HG03108 (cell line): ENCODE measurements around the gene CD151.

Experiments
- ATAC-seq: cut with Tn5 transposase; IDR thresholded peaks from one replicate; pipeline ENCODE4 v1.9.1; 2021; ENCODE audit warnings: moderate library complexity; ENCODE audit not compliant: unreplicated experiment

Gene CD151

DNA sequence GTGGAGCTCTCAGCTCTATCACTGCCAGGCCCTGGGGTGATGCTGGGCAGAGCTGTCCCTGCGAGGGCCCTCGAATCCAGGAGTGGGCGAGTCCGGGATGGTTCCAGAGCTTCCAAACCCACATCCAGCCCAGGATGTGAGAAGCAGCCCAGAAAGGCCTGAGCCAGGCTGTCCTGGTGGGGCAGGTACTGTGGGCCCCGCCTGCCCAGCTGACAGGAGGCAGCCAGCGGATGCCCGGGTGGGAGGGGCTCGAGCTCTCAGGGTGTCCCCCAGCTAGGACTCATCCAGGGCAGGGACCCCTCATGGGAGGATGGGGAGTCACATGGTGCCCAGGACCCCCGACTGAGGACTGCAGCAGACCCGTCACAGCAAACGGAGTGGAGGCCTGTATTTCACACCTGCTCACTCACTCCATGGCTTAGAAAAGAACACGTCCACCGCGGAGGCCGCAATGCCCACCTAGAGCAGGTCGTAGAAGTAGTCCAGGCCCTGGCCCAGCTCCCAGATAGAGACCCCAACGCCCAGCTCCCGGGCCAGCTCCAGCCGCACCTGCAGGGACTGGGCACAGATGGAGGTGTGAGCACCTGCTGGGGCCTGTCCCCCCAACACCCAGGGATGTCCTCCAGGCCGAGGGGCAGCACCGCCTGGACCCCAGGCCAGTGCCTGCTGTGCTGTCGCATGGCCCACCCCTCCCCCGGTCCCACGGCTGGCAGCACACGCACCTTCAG, 36.8 kb downstream of the CD151 start:
- ATAC-seq = no peak

DNA sequence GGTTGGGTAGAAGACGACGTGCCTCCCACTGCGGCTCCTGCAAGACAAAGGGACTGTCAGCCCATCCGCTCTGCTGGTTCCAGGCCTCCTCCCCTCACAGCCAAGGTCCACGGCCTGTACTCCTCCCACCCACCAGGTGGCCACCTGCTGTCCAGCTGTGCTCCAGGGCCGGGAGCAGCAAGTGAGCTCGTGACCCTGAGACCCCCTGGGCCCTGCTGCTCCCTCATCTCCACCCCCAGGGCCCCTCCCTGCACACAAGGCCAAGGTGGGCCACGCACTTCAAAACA, 37.3 kb downstream of the CD151 start:
- ATAC-seq = no peak

DNA sequence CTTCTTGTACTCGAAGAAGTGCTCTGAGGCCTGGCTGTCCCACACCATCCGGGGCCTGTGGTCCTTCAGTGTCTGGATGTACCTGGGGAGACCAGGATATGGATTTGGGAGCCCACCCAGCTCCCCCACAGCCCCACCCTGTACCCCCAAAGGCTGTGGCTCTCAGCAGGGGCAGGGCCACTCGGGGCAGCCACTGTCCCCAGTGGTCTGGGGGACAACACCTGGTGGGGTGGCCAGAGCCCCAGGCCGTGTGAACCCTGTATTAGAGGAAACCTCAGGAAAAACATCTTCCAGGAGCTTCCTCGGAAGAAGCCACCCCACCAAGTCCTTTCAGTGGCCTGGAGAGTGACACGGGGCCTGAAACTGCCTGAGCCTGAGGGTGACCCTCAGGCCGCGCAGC, 37.7 kb downstream of the CD151 start:
- ATAC-seq = no peak

DNA sequence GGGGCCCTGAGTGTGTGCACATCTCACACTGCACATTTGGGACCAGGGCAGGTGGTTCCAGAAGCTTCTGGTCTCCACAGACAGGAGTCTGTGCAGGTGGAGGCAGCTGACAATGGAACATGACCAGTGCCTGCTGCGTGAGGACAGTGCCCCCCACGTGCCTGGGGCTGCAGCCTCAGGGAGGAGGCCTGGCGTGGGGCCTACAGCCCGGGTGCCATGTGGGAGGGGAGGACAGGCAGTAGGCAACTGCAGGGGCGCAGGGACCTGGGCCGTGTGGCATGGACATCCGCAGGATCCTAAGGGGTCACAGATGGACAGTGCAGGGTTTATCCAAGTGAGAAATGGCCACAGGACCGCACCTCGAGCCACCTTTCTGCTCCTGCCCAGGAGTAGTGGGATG, 38.7 kb downstream of the CD151 start:
- ATAC-seq = no peak

DNA sequence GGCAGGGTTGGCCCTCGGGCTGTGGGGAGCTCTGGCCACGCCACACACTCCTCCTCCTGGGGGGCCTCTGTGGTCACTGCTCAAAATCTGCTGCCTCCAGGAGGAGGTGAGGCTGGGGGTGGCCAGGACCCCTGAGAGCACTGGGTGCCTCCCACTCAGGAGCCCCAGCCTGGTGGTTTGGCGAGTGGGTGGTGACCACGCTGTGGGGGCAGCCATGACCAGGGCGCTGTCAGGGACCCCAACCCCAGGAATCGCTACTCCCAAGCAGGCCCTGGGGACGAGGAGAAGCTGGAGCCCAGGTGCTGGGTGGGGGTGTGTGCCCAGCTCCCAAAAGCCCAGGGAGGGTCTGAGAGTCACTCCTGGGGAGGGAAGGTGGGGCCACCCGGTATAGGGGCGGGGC, 40.0 kb downstream of the CD151 start:
- ATAC-seq = no peak

DNA sequence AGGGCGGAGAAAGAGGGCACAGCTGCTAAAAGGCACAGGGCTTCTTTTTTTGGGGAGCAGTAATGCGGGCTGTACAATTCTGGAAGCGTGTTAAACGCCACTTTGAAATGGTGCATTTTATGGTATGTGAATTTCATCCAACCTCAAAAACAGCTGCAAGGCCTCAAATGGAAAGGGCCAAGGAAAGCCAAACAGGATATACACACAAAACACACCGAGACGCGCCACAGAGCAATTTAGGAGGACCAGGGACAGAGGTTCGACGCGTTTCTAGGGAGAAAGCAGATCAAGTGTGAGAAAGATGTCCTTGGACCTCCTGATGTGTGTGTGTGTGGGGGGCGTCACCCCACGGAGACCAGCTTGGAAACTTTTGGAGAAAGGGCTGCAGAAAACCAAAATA, 41.0 kb downstream of the CD151 start:
- ATAC-seq = no peak

DNA sequence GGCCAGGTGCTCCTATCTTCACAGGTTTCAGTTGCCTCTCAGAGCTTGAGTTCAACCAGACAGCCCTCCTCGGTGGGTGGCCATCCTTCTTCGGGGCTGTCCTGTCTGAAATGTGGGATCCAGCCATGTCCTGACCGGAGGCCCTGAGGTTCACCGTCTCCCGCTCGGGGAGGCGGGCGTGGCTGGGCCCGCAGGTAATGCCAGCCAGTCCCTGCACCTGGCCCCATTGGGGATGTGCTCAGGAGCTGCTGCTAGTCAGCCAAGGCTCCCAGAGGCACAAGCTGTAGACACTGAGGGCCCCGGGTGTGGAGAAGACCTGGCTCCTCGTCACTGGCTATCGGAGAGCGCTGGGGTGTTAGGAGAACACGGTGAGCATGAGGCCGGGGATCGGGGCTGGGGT, 42.5 kb downstream of the CD151 start:
- ATAC-seq = no peak

DNA sequence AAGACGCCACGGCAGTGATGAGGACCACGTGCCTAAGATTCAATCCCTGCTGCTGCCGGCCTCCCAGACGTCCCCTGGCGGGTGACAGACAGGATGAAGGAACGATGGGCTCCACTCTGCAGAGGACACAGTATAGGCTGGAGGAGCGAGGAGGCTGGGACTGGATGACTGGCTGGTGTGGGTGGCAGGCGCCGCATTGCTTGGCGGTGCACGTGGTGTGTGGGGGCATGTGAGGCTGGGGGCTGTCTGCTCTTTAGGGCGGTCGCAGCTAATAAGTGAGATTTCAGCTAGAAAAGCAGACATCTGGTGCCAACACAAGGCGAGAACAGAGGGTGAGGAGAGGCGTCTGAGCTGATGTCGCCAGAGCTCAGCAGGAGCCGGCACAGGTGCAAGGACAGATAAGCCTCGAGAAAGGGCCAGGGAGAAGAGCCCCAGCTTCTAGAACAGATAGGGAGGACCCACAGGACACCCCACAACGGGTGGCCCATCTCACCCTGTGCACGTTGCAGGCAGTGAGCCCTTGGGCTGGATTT, 43.1 kb downstream of the CD151 start:
- no peak for ATAC-seq

DNA sequence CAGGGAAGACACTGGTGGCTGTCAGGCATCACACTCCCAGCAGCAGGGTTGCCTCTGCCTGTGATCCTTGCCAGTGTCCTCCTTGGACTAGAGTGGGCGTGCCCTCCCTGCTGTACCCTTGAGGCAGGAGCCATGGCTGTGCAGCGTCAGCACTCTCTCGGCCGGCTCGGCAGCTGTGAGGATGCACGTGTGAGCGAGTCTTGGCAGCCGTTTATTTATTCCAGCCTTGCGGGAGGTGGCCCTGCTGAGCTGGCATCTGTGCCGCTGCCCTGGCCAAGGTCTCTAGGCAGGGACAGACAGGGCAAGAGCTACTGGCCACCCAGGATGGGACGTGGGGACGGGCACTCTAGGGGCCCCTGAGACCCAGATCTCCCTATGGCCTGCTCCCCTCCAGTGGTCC, 43.8 kb downstream of the CD151 start:
- ATAC-seq = no peak

DNA sequence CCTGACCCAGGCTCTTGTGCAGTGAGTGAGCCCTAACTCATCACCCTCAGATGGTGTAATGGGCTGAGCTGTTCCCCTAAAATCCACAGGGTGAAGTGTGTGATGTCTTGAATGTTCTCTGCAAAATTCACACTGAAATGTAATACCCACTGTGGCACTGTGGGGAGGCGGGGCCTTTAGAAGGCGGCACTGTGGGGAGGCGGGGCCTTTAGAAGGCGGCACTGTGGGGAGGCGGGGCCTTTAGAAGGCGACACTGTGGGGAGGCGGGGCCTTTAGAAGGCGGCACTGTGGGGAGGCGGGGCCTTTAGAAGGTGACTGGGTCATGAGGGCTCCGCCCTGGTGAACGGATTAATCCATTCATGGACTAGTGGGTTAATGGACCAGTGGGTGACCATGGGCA, 44.8 kb downstream of the CD151 start:
- ATAC-seq = no peak

DNA sequence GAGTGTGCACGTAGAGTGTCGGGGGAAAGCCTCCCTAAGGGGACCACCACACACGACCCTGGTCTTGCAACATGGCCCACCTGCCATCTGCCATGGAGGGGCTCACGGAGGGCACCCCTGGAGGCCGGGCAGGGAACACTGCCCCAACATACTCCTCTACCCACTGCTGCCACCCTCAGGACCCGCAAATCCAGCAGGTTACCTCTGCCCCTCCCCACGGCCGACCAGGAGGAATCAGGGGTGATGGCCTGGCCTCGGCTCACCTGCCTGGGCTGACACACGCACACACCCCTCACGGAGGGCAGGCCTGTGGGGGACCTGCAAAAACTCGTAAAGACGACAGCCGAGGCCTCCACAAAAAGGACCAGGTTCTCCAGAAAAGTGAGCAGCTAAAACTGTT, 47.7 kb downstream of the CD151 start:
- no peak for ATAC-seq

DNA sequence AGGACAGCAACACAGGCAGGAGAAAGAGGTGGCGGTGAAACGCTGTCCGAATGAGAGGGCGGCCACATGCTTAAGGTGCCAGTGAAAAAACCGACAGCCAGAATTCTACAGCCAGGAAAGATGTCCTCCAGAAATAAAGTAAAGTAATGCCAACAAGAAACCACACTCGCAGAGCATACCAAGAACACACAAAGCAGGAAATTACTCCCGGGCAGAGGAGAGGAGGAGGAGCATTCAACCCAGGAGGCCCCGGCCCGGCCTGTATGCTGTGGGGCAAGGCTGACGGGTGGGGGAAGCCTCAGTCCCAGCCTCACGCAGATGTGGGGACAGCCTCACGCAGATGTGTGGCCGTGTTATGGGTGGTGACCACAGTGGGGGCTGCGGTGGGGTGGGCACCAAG, 49.8 kb downstream of the CD151 start:
- ATAC-seq = no peak

DNA sequence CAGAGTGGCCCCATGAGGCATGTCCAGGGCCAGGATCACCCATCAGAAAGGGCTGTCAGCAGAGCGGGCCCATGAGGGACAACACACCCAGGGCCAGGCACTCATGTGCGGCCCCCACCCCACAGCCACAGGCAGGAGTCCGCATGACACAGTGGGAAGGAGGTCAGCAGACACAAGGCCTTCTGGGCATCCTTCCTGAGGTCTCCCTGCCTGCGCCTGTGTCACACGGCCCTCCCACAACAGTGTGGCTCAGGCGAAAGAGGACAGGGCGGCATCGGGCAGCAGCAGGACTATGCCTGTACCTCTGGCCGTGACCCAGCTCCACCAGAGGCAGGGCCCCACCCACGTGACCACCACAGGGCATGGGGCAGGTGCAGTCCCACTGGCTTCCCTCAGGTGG, 50.8 kb downstream of the CD151 start:
- ATAC-seq = no peak

DNA sequence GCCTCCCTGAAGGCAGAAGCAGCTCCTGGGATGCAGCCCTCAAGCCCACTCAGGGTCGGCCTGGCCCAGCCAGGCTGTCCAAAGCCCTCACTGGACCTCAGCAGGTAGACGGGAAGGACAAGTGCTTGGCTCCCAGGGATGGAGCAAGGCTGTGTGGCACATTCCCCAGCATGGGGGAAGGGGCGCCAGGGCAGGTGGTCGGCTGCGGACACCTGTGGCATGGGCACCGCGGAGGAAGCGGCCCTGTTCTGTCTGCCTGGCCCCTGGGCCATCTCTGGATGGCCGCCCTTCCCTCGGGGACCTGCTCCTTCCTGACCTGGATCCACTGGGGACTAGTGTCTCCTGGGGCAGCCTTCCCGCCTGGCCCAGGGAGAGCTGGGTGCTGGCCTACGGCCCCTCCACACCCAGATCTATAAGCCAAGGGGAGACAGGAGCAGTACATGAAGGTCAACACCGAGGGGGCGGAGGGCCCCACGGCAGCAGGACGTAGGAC, 51.9 kb downstream of the CD151 start:
- no peak for ATAC-seq

DNA sequence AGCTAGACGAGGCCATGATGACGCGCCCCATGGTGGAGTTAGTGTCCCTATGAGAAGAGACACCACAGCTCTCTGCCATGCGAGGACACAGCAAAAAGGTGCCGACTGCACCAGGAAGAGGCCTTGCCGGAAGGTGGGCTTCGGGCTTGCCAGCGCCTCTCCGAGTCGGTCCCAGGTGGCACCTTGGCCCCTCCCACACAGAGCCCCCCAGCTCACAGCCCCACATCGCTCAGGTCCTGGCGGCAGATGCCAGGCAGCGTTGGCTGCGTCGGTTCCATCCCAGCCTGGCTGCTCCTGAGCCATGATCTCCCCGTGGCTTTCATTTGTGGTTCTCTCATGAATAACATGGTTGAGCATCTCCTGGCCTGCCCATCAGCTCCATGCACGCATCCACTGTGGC, 53.8 kb downstream of the CD151 start:
- no peak for ATAC-seq

DNA sequence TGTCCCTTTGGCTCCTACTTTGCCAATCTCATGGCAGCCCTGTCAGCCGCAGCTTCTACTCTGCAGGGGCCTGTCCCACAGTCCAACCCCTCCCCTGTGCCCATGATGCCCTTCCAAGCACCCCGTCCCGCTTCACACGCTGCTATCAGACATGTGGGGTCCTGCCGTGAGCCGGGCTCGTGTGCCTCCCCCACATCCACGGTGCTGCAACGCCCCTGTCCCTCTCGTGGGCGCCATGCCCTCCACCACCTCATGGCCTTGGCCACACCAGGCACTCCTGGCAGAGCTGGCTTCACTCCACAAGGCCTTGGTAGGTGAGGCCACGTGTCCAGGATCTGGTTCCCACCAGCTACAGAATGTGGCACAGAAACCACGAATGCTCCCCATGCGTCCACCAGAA, 54.8 kb downstream of the CD151 start:
- no peak for ATAC-seq
